NCI-H82 treated with DMSO at 0.1 percent for 48 hours (cell line): Measurements from ENCODE around the gene PBX1.
"Not testable (repeated sequence)": the region's sequence is repeated elsewhere in the genome, so short reads cannot be mapped to it uniquely, and the experiment has no call there.

Experiments used
- DNase-seq: peaks from one replicate; lab custom pipeline; 2025; ENCODE audit not compliant: unreplicated experiment; lab: John Stamatoyannopoulos, UW

Gene PBX1

GRCh38 chr1:164638492-164639202 lies 79.7 kb downstream of the PBX1 start:
- no peak for DNase-seq

- DNase-seq: no peak
Measured at GRCh38 chr1:164640686-164641352, 81.8 kb downstream of the PBX1 start.

GRCh38 chr1:164641353-164641730 lies 82.4 kb downstream of the PBX1 start:
- no peak for DNase-seq

- no peak for DNase-seq
Measured at GRCh38 chr1:164643018-164643417, 84.0 kb downstream of the PBX1 start.

GRCh38 chr1:164644268-164644667 lies 85.3 kb downstream of the PBX1 start:
- no peak for DNase-seq

GRCh38 chr1:164644774-164645644 lies 86.0 kb downstream of the PBX1 start:
- no peak for DNase-seq

GRCh38 chr1:164645921-164646320 lies 86.9 kb downstream of the PBX1 start:
- no peak for DNase-seq

- no peak for DNase-seq
Measured at GRCh38 chr1:164647211-164647610, 88.2 kb downstream of the PBX1 start.

GRCh38 chr1:164648636-164649035 lies 89.7 kb downstream of the PBX1 start:
- DNase-seq: no peak

GRCh38 chr1:164649146-164649545 lies 90.2 kb downstream of the PBX1 start:
- DNase-seq: no peak

GRCh38 chr1:164650531-164650930 lies 91.5 kb downstream of the PBX1 start:
- no peak for DNase-seq

- DNase-seq: no peak
Measured at GRCh38 chr1:164651351-164651951, 92.5 kb downstream of the PBX1 start.

GRCh38 chr1:164652969-164653368 lies 94.0 kb downstream of the PBX1 start:
- not testable (repeated sequence) for DNase-seq

- DNase-seq: no peak
Measured at GRCh38 chr1:164653705-164654104, 94.7 kb downstream of the PBX1 start.

GRCh38 chr1:164654200-164654599 lies 95.2 kb downstream of the PBX1 start:
- DNase-seq: no peak

GRCh38 chr1:164658864-164659263 lies 99.9 kb downstream of the PBX1 start:
- DNase-seq: no peak

- no peak for DNase-seq
Measured at GRCh38 chr1:164659621-164660411, 100.8 kb downstream of the PBX1 start.

- DNase-seq: no peak
Measured at GRCh38 chr1:164660412-164660772, 101.4 kb downstream of the PBX1 start.

- no peak for DNase-seq
Measured at GRCh38 chr1:164660775-164661174, 101.8 kb downstream of the PBX1 start.

GRCh38 chr1:164662462-164662861 lies 103.5 kb downstream of the PBX1 start:
- DNase-seq: no peak

- DNase-seq: no peak
Measured at GRCh38 chr1:164662955-164663354, 104.0 kb downstream of the PBX1 start.
